IPS DF 19.7 (cell line): ENCODE results near the gene HLA-DPA1.
"Not testable (repeated sequence)": the region's sequence is repeated elsewhere in the genome, so short reads cannot be mapped to it uniquely, and the experiment has no call there.

Source experiments
- DNase-seq: peaks from one replicate; pipeline ENCODE4 v3.0.0-alpha.2; 2013; ENCODE audit warnings: low read depth, low spot score

The HLA-DPA1 gene

GRCh38 chr6:33064723-33065122 lies 8.7 kb downstream of the HLA-DPA1 start:
- DNase-seq, result no peak

DNA sequence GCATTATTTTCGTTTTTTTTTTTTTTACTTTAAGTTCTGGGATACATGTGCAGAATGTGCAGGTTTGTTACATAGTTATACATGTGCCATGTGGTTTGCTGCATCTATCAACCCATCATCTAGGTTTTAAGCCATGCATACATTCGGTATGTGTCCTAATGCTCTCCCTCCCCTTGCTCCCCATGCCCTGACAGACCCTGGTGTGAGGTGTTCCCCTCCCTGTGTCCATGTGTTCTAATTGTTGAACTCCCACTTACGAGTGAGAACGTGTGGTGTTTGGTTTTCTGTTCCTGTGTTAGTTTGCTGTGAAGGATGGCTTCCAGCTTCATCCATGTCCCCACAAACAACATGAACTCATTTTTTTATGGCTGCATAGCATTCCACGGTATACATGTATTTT lies 10.0 kb downstream of the HLA-DPA1 start:
- not testable (repeated sequence) for DNase-seq

DNA sequence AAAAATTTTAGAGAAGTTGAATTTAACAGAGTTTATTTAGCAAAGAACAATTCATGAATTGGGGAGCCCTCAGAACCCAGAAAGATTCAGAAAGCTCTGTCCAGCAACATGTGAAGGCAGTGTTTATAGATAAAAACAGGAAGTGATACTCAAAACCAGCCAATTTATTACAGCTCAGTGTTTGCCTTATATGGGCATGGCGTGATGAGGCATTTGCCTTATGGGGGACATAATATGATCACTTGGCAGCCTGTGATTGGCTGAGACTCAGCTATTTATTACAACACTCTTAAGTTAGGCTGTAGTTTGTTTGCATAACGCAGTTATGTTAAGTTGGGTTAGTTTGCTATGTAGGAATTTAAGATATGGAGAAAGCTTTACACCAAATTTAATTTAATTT lies 11.5 kb downstream of the HLA-DPA1 start:
- no peak for DNase-seq

DNA sequence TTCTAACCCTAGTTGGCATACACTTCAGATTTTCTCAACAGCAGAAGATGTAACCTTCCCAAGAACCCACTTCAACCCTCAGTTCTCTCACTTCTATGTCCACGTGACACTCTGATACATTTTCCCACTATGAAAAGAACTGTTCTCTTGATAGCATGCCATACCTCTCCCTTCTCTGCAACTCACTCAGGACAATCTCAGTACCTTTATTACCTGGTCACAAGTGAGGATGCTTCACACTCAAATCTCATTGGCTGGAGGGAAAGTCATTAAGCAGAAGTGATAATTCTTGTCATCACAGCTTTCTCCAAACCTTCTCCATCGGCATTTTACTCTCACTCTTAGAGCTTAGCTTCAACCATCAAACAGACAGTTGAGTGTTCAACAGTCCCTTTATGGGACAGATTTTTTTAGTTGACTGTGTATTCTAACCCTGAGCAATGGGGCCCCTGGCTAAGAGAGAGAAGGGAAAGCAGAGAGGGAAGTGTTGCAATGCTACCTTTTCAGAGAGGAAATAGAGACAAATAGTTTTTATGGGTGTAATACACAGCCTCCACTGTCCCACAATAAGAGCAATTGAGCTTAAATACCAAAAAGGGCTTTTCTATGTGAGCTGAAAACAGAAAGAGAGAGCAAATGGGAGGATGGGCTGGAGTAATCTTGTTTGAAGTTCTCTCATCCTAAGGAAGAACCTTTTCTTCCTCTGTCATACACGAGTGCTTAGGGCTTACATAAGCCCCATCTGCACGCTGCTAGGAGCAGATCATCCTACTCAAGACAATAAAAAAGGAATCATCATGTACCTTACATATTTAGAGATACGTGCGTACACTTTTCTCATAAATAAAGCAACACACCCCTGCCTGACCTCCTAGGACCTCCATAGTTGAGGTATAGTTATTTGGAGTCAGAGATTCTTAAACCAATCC lies 16.0 kb downstream of the HLA-DPA1 start:
- DNase-seq, result no peak

GRCh38 chr6:33053230-33053629 lies 20.2 kb downstream of the HLA-DPA1 start:
- DNase-seq, result no peak

DNA sequence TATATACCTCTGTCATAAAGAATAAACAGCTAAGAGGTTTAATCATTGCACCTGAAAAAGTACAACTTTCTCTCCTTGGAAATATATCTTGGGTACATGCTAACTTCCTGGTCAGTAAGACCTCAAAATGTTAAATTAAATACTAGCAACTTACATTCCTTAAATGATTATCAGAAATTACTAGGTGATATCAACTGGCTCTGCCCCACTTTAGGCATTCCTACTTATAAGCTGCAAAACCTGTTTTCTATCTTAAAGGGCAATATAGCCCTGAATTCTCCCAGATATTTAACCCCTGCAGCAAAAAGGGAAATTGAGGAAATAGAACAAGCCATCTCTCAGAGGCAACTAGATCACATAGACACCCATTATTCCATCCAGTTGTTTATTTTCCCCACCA lies 20.8 kb downstream of the HLA-DPA1 start:
- no peak for DNase-seq

GRCh38 chr6:33050014-33050810 lies 23.2 kb downstream of the HLA-DPA1 start:
- DNase-seq, result no peak

GRCh38 chr6:33049323-33050013 lies 24.0 kb downstream of the HLA-DPA1 start:
- DNase-seq, result no peak

- DNase-seq, result no peak
Measured at GRCh38 chr6:33040157-33040556, 33.3 kb downstream of the HLA-DPA1 start.

GRCh38 chr6:33036535-33036934 lies 36.9 kb downstream of the HLA-DPA1 start:
- no peak for DNase-seq

DNA sequence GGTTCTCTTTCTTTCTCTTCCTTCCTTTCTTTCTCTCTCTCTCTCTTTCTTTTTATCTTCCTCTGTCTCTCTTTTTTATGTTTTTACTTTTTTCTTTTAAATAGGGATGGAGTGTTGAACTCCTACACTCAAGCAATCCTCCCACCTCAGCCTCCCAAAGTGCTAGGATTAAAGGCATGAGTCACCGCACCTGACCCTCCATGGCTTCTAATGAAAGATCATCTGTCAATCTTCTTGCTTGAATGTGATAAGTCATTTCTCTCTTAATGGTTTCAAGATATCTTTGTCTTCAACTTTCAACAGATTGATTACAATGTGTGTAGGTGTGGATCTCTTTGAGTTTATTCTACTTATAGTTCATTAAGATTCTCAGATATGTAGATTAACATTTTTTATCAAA lies 38.9 kb downstream of the HLA-DPA1 start:
- no peak for DNase-seq

GRCh38 chr6:33030245-33030644 lies 43.2 kb downstream of the HLA-DPA1 start:
- no peak for DNase-seq

DNA sequence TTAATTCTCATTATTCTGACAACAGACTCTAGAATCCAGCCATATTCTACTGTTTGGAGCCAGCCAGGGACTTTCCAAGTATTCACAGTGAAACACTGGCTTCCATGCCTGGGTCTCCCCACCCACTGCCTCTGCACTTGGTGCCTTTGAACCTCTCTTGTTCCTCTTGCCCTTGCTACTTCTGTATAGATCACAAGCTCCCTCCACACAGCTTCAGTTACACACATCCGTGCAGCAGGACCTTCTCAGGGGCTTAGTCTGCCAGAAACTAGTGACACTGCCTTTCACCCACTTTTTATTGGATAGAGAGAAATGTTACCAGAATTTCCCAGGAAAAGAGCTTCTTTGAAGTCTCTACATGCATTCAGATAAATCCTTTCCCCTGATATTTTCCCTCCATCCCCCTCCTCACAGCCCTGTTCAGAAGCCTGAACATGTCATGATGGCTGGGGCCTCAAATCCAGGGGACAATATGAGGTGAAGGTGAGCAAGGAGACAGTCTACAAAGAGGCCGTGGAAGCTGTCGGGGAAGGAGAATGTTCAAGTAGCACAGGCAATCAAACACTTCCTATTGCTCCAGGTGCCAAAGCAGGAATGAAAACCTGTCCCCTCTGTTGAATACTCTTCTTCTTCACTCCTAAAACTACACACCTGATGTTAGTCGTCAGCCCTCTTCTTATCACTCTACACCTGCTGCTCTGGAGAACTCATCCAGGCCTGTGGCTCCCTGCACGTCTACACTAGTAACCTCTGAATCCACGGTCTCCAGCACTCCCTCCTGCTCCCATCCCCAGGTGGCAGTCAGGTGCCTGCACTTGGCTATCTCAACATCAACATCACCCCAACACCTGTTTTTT lies 43.9 kb downstream of the HLA-DPA1 start:
- no peak for DNase-seq

DNA sequence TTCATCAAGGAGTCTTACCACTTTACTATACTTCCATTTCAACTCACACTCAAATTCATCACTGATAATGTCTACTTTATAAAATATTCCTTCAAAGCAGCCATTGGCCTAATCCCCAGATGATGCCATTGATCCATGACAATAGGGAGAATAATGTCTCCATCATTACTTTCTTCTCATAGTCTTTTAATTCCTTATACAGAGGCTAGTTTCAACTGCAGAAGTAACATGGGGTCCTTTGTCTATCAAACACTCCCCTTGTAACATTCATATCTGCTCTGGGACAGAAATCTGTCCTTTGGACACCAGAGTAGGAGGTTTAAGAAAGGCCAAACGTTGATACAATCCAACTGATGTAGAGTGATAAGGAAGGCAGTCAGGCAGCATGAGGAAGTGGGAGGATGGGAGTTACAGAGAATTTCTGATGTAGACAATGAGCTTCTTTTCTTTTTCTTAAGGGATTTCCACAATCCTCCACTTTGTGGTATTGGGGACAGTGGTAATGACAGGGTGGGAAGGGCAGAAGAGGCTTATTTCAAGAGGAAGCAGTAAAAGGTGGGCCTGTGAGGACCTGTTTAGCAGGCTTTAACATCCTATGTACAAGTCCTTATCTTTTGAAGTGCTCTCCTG lies 45.1 kb downstream of the HLA-DPA1 start:
- DNase-seq, result no peak

GRCh38 chr6:33024521-33024920 lies 48.9 kb downstream of the HLA-DPA1 start:
- no peak for DNase-seq

DNA sequence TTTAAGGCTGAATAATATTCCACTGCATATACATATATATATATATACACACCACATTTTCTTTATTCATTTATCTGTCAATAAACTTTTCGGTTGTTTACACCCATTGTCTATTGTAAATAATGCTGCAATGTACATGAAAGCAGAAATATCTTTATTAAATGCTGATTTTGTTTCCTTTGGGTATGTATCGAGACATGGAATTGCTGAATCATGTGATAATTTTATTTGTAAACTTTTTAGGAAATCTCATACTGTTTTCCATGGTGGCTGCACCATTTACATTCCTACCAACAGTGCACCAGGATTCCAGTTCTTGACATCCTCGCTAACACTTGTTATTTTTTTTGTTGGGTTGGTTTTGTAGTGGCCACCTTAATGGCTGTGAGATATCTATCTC lies 49.9 kb downstream of the HLA-DPA1 start:
- DNase-seq, result no peak

DNA sequence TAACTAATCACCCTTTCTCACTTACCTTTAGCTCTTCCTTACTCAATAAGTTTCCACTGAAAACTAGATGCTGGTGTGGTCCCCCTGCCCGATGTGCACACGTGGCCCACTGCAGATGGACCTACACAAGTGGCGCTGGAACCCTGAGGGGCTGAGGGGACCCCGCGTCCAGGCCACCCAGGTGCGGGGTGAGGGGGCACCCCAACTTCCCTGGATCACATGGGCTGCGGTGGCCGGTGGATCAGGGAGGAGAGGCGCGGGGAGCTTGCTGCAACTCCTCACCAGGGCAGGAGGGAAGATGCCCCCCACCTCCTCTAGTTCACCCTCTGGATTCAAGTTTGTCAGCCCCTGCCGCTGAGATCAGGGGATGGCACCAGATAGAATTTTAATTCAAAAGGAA lies 51.5 kb downstream of the HLA-DPA1 start:
- DNase-seq, result no peak

DNA sequence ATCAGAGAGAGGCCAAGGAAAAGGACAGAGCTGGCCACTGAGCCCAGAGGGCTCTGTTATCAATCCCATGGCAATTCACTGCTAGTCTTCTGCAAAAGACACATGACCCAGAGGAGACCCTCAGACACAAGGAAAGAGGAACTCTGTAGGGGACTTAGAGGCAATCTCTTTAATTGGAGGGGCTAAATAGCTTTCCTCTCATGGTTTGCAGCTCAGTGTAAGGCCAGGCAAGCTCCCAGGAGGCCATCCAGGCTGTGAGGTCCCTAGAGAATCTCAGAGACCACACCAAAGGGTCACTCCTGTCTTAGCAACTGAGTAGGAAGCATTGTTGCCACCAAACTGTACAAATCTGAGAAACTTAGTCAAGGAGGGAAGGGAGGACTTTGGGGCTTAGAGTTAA lies 54.1 kb downstream of the HLA-DPA1 start:
- DNase-seq, result no peak

- no peak for DNase-seq
Measured at GRCh38 chr6:33018904-33019303, 54.5 kb downstream of the HLA-DPA1 start.

DNA sequence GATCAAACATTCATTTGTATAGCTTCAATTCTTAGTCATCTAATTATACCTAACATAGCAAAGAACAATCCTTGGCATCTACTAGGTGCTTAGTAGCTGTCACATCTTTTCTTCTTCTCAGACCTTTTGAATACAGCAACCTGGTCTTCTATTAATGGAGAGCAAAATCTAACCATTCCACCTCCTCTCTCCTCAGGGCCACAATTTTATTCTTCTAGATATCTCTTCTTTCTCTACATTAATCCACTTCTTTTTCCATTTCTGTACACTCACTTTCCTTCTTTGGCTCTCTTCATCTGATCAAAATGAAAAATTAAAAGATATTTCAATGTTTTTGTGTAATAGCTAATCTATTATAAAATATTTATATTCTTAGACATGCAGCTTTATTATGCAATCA lies 55.0 kb downstream of the HLA-DPA1 start:
- no peak for DNase-seq
